Neural progenitor cell (in vitro differentiated cells): ENCODE measurements around the gene APLF.

ENCODE experiments used
- CTCF ChIP-seq: fragments of 200-600 bp; sonication (generic); IDR thresholded peaks from 2 replicates; pipeline ENCODE4 v1.5.1; 2017; ENCODE audit warnings: antibody characterized with exemption, mild to moderate bottlenecking
- EZH2 ChIP-seq: fragments of 200-600 bp; sonication (generic); IDR thresholded peaks from 2 replicates; pipeline ENCODE4 v1.6.1; 2017; ENCODE audit warnings: antibody characterized with exemption, mild to moderate bottlenecking, moderate library complexity

- no peak for TF ChIP-seq EZH2
- TF ChIP-seq CTCF: peak; percentile 4
Observed at GRCh38 chr2:68466361-68466777, 1.0 kb upstream of the APLF start.
